HG03097 (cell line): ENCODE results near the gene DGKD.
"Not testable (repeated sequence)": the region's sequence is repeated elsewhere in the genome, so short reads cannot be mapped to it uniquely, and the experiment has no call there.

Source experiments
- ATAC-seq: cut with Tn5 transposase; IDR thresholded peaks from one replicate; pipeline ENCODE4 v1.9.1; 2021; ENCODE audit not compliant: unreplicated experiment, low FRiP score

Gene DGKD

DNA sequence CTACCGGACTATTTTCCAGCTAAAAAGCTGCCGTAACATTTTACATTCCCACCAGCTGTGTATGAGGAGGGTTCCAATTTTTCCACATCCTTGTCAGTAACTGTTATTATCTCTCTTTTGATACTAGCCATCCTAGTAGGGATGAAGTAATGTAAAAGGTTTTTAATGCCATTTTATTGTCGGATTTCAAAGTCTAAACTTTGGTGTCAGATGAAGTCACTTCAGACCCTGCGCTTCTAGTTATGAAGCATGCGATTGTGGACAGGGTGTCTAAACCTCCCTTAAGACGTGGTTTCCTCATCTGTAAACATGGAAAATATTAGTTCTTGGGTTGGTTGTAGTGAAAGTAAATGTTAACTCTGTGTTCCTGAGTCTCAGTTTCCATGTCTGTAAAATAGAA is 4.7 kb downstream of the DGKD start:
- no peak for ATAC-seq

DNA sequence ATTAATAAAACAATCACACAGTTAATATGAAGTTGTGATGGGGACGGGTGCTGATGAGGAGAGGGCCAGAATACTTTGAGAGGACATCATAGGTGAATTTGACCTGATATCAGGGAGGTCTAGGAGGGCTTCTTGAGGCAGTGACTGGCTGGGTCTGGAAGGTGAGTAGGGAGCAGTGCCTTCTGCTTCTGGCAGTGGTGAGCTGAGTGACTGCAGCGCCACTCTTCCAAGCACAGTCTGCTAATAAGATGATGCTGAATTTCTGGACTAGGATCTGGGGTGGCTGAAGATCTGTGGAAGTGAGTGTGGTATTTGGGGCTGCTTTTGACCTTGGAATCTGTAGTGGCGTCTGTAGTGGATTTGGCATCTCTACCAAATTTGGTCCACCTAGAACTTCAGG is 5.5 kb downstream of the DGKD start:
- ATAC-seq, result no peak

DNA sequence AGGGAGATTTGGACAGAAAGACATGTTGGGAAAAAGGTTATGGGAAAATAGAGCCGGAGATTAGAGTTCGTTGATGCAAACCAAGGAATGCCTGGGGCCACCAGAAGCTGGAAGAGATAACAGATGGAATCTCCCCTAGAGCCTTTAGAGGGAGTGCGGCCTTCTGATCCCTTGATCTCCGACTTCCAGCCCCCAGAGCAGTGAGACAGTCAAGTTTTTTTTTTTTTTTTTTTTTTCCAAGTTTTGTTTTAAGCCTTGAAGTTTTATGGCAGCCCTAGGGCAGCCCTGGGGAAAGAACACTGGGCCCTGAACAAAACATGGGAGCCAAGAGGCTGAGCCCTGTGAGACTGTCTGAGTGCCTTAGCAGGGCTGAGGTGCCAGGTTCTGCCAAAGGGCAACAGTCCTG is 6.5 kb downstream of the DGKD start:
- no peak for ATAC-seq

DNA sequence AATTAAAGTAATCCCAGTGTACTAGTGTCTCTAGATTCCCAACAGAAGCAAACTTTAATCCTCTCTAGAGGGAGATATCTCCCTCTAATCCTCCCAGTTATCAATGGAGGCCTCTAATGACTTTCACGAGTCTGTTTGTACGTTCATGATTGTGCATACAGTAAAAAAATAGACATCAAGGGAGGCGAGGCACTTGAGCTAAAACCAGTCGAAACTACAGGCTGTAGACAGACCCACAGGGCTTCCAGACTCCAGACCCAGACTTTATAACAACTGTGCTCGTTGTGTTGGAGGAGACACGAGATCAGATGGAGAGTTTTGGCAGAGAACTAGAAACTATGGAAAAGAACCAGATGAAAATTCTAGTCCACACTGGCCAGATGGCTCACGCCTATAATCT is 7.0 kb downstream of the DGKD start:
- ATAC-seq, result no peak

DNA sequence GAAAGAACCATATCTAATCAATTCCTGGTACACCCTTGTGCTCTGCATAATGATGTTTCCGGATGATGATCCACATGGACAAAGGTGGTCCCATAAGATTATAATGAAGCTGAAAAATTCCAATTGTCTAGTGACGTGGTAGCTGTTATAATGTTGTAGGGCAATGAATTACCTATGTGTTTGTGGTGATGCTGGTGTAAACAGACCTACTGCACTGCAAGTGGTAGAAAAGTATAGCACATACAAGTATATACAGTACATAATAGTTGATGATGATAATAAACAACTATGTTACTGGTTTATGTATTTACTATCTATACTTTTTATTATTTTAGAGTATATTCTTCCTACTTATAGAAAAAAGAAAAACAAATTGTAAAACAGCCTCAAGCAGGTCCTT is 8.4 kb downstream of the DGKD start:
- ATAC-seq, result no peak

DNA sequence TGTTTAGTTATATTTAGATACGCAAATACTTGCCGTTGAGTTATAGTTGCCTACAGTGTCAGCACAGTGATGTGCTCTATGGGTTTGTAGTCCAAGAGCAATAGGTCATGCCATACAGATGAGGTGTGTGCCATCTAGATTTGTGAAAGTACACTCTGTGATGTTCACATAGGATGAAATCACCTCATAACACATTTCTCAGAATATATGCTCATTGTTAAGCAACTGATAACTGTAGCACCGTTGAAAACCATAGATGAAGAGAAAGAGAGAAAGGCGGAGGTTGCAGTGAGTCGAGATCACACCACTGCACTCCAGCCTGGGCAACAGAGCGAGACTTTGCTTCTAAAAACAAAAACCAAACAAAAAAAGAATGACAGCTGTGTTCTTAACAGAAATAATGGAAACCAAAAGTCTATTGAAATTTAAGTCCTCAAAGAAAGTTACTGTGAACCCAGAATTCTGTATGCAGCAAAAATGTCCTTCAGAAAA is 9.5 kb downstream of the DGKD start:
- no peak for ATAC-seq

DNA sequence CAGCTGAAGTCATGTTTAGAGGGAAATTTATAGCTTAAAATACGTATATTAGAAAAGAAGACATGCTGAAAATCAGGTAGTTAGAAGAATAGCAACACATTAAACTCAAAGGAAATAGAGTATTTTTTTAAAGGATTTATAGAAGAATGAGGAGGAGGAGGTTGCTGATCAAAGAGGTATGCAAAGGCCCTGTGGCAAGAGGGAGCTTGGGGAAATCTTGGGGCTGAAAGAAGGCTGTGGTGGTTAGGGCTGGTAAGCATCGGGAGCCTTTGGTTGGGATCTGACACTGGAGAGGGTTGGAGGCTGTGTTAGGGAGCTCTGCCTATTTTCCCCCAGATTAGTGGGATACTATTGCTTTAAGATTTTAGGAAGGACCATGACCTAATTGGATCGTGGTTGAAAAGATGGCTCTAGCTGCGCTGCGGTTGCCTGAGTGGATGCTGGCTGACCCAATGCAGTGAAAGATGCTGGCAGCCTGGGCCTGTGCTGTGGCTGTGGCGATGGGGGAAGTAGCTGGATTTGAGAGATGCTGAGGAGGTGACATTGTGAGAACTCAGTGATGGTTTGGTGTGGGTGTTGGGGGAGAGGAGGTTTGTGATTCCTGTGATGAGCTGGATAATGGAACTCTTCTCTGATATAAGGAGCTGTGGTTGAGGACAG is 11.7 kb downstream of the DGKD start:
- no peak for ATAC-seq

DNA sequence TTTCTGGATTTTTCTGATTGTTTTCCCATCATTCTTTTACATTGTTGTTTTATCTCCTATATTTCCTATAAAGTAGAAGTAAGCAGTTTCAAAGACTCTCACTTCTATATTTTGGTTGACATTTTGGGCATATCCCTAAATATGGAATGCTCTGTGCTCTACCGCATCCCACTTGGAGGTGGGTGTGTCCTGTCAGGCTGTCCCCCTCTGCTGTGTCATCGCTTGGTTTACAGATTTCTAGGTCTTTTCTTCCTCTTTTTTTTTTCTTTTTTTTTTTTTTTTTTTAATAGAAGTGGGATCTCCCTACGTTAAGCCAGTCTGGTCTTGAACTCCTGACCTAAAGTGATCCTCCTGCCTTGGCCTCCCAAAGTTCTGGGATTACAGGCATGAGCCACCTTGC is 13.3 kb downstream of the DGKD start:
- no peak for ATAC-seq

DNA sequence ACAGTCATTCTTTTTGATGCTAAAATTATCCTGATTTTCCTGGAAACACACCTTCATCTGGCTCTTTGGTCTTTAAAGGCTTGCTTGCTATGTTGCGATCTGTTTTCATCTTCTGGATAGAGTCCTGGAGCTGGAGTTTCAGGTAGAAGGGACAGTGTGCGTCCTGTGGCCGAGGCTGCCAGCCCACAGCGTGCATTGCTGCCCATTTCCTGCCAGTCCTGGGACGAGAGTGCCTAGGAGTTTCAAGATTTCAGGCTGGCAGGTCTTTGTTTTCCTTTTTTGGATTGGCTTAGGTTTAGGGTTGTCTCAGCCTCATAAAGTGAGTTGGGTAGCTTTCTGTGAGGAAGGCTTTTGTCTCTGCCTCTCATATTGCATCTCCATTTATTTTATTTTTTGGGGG is 14.5 kb downstream of the DGKD start:
- ATAC-seq, result no peak

DNA sequence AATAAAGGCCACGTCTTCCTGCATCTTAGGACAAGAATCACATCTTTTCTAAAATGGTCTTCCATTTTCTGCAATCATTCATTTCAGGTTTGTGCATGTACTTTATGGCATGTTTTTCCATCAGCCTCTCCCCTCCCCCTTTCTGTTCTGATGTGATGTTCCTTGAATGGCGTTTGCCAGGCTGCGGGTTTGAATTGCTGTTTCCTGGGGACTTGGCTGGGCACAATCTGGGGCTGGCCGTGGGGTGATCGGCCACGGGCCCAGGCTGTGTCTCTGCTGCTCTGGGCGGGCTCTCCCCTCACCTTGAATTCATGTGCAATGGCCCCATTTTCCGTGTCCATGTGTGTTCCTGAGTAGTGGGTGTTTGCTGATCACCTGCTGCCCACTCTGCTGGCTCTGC is 15.2 kb downstream of the DGKD start:
- no peak for ATAC-seq

DNA sequence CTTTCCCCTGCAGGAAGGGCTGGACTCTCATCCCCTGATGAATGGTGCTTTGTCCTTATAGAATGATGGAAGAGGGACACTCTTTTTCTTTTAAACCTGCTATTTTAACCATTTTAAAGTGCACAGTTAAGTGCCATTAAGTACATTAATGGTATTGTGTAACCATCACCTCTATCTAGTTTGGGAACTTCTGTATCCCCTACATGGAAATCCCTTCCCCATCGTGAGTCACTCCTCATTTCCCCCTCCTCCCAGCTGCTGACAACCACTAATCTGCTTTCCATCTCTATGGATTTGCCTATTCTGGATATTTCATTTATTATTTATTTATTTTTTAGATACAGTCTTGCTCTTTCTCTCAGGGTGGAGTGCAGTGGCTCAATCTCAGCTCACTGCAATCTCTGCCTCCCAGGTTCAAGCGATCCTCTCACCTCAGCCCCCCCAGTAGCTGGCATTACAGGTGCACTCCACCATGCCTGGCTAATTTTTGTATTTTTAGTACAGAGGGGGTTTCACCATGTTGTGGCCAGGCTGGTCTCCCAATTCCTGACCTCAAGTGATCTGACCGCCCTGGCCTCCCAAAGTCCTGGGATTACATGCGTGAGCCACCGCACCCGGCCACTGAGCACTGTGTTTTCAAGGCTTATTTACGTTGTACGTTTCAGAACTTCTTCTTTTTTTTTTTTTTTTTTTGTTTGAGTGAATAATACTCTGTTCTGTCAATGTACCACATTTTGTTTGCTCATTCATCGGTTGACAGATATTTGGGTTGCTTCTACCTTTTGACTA is 15.8 kb downstream of the DGKD start:
- ATAC-seq, result no peak

DNA sequence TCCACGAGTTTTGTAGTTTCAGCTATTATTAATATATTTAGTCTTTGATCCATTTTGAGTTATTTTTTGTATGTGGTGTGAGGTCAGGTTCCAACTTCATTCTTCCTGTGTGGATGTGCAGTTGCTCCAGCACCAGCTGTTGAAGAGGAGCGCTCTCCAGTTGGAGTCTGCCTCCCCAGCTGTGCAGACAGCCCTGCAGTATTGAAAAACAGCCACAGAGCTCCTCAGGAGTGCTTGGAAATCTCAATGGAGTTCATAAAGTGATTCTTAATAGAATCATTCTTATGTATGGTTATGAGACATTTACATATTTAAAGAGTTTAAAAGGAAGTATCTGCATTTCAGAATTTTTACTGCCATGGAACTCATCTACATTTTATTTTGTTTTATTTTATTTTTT is 17.3 kb downstream of the DGKD start:
- ATAC-seq, result no peak

DNA sequence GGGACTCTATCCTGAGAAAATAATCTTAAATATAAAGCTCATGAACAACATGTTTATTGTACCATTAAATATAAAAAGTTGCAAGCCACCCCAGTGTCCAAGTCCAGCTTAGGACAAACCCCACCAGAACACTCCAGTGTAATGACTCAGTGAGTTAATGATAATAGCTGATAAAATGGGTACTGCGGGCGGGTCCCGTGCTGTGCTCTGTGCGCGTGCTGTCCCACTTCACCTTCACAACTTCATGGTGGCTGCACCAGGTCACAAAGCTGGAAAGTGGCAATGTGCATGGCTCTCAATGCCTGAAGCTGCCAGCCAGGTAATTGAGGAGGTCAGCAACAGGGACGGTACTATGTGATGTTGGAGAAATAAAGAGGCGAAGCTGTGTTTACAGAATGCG is 18.6 kb downstream of the DGKD start:
- no peak for ATAC-seq

DNA sequence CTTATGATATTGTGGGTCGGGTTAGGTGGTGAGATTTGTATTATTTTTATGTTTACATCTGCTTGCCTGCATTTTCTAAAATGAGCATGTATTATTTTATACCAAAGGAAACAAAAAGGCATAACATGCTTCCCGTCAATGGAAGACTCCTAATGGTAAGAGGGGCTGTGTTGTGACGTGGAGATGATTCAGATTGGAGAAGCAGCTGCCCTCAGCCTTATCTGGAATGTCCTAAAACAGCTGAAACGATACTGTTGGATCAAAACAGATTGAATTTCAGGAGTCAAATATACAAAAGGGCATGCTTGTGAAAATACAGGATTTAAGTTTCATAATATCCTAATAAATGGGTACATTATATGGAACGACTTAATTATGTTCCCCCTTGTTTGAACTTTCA is 19.0 kb downstream of the DGKD start:
- ATAC-seq, result no peak

DNA sequence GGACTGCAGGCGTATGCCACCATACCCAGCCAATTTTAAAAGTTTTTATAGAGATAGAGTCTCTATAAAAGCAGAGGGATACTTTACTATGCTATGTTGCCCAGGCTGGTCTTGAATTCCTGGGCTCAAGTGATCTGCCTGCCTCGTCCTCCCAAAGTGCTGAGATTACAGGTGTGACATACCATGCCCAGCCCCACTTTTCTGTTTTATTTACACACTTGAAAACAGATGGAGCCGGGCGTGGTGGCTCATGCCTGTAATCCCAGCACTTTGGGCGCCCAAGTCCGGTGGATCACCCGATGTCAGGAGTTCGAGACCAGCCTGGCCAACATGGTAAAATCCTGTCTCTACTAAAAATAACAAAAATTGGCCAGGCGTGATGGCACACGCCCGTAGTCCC is 20.5 kb downstream of the DGKD start:
- not testable (repeated sequence) for ATAC-seq

DNA sequence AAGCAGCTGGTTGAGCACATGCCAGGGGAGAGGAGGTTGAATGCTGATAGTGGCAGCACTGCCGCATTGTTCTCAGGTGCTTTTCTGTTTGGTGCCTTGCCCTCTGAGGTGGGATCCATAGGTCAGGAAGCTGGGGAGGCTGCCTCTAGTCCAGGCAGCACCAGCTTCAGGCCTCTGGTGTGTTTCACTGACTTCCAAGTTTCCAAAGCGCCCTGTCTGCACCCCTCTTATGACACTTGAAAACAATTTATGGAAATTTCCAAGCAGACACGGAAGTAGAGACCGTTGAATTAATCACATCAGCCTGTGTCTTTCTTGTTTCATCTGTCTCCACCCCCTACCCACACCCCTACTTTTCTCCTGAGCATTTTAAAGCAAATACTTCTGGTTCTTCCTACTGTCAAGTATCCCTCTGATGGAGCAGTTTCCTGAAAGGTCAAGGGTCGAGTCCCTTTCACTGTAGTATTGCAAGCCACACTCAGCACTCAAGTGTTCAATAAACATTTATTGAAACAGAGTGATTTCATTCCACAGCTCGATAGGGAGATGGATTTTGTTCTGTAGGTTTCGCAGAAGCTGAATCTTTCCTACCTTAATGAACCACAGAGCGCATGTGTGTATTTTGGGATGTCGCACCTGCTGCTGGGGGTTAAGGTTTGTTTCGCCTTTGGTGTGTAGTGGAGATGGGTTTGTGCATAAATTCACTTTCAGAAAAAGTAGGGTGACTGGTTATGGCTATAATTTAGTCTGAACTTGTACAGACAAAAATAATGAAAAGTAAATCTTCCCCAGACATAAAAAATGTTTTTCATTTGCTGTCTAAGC is 21.4 kb downstream of the DGKD start:
- ATAC-seq, result no peak

DNA sequence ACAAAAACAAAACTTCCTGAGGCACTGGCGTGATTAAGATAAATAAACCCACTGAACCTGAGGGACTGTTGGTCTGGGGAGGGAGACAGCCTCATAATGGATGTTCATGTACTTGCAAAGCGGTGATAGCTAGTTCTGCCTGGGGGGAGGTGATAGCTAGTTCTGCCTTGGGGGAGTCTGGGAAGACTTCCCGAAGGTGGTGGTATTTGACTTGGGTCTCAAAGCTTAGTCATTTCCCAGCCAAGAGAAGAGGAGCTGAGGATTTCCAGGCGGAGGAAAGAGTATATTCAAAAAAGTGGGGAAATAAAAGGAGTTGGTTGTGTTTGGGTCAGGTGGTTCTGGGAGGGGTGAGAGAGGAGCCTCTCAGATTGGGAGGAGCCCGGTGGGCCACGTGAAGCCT is 24.7 kb downstream of the DGKD start:
- ATAC-seq, result no peak

DNA sequence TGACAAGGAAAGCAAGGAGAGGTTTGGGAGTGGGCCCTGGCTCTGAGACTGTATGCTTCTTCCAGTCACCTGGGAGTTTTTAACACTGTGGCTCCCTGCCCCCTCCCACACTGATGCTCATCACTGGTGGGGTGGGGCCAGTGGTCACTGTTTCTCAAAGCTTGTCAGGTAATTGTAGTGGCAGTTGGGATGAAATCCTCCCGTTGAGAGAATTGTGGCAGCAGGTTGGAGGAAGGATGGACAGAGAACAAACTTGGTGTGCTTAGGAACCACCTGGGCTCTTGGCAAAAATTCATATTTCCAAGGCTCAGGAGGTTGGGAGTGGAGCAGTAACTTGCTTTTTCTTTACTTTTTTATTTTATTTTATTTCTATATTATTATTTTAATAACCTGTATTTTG is 25.1 kb downstream of the DGKD start:
- no peak for ATAC-seq

DNA sequence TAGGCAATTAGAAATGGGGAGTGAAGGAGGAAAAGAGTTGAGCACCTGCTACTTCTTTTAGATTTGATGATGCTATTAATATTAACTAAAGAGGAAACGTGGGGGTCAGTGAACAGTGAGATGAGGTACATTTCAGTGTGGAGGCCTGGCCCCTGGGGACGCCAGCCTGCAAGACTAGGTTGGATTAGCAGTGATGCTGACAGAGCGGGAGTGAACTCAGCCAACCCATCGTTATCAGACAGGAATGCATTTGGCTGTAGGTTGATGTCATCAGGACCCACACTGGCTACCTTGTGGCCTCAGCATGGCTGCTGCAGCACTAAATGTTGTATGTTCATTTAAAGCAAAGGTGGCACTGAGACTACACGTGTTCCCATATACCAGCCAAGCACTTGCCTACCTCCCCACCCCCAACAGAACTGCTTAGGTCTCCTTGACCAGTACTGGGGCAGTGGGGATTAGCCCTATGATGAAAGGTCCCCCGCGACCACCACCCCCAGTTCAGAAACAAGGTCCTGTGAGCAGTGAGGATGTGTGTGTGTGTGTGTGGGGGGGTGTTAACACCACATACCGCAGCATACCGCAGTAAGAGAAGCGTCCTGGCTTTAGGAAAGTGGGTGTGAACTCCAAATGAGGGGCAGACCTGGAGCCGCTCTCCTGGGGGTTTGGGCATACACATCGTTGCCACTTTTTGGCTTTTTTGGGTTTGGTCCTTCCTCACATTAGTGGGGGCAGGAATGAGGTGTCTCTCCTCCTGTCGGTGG is 26.0 kb downstream of the DGKD start:
- ATAC-seq, result no peak

DNA sequence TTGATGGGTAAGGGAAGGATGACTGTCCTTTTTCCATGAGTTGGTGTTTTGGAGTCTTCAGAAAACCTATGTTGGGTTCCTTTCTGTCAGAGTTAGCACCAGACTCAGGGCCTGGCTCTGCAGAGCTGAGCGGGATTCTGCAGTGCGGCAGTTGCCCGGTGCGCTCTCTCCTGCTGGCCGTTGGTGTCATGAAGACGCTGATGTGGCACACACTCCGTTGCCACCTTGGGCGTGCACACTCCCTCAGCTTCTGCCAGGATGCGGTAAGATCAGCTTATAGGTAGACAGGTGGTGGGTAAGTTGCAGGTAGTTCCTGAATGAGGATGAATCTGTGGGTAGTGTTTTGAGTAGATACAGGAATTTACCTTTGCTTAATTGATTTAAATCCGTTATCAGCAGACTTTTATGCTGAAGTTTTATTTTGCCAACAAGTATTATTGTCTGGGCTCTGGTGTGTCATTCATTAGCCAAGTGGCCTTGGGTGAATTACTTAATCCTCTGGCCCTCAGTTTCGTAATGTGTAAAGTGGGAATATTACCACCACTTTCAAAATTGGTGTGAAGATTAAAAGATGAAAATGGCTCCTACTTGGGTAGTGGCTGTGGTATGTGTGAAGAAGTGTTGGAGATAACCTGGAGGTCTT is 26.8 kb downstream of the DGKD start:
- ATAC-seq, result no peak
